DMS79 treated with DMSO at 0.1 percent for 48 hours (cell line): Measurements from ENCODE around the gene TRIM8.
"Not testable (repeated sequence)": the region's sequence is repeated elsewhere in the genome, so short reads cannot be mapped to it uniquely, and the experiment has no call there.

Experiments used
- DNase-seq: peaks from one replicate; lab custom pipeline; 2025; lab: John Stamatoyannopoulos, UW

Gene TRIM8

GRCh38 chr10:102650655-102651454 is 6.6 kb downstream of the TRIM8 start:
- DNase-seq = no peak

GRCh38 chr10:102651455-102652169 is 7.3 kb downstream of the TRIM8 start:
- no peak for DNase-seq

- DNase-seq = no peak
These were observed 8.1 kb downstream of the TRIM8 start for GRCh38 chr10:102652170-102652916.

- no peak for DNase-seq
These were observed 8.8 kb downstream of the TRIM8 start for GRCh38 chr10:102653060-102653459.

GRCh38 chr10:102654566-102654965 is 10.3 kb downstream of the TRIM8 start:
- no peak for DNase-seq

- DNase-seq = no peak
These were observed 10.7 kb downstream of the TRIM8 start for GRCh38 chr10:102654969-102655368.

- no peak for DNase-seq
These were observed 11.7 kb downstream of the TRIM8 start for GRCh38 chr10:102656026-102656425.

GRCh38 chr10:102656791-102657371 is 12.6 kb downstream of the TRIM8 start:
- DNase-seq = no peak

- DNase-seq = no peak
These were observed 13.2 kb downstream of the TRIM8 start for GRCh38 chr10:102657451-102657850.

- DNase-seq = no peak
These were observed 13.9 kb downstream of the TRIM8 start for GRCh38 chr10:102657984-102658724.

- DNase-seq = no peak
These were observed 14.5 kb downstream of the TRIM8 start for GRCh38 chr10:102658802-102659201.

- DNase-seq = no peak
These were observed 16.8 kb downstream of the TRIM8 start for GRCh38 chr10:102660888-102661657.

- DNase-seq = no peak
These were observed 17.4 kb downstream of the TRIM8 start for GRCh38 chr10:102661658-102662028.

- DNase-seq = no peak
These were observed 21.7 kb downstream of the TRIM8 start for GRCh38 chr10:102665904-102666509.

GRCh38 chr10:102667411-102667810 is 23.1 kb downstream of the TRIM8 start:
- DNase-seq = not testable (repeated sequence)

GRCh38 chr10:102668326-102669107 is 24.2 kb downstream of the TRIM8 start:
- no peak for DNase-seq

- DNase-seq = no peak
These were observed 25.2 kb downstream of the TRIM8 start for GRCh38 chr10:102669206-102670064.

- no peak for DNase-seq
These were observed 25.9 kb downstream of the TRIM8 start for GRCh38 chr10:102670065-102670670.
